CD14-positive monocyte (primary cell): ENCODE measurements around the gene LRRC1. TPM values are rescaled to one million over a fixed set of nuclear protein-coding genes. Genes with fewer than 3 reads are reported as not detected.

Experiments used
- DNase-seq, 3 donors: peaks; one replicate each; pipeline ENCODE4 v3.0.0-alpha.2; 2011 to 2022
- H2AFZ ChIP-seq: 2 replicates; pipeline ENCODE4 v1.6.0; 2012; ENCODE audit warnings: mild to moderate bottlenecking, low read depth, low read length, inconsistent platforms; ENCODE audit not compliant: insufficient read depth, poor library complexity, severe bottlenecking
- H3K27ac ChIP-seq, 2 donors: 1 replicate in 1 of 2; 2 replicates in 1 of 2; pipeline ENCODE4 v1.5.1; 2012 to 2013; ENCODE audit warnings: low read length in 2 of 2, control low read depth in 1 of 2, inconsistent platforms in 1 of 2, low read depth in 1 of 2, mild to moderate bottlenecking in 1 of 2
- H3K27me3 ChIP-seq, 2 donors: one replicate each; pipeline versions ENCODE4 v1.6.0 to v1.6.1; 2011 to 2013; ENCODE audit warnings: low read length in 2 of 2; ENCODE audit not compliant: control insufficient read depth in 2 of 2, insufficient read depth in 2 of 2
- H3K36me3 ChIP-seq, 2 donors: replicated peaks in 1 of 2; 1 replicate in 1 of 2; 2 replicates in 1 of 2; pipeline versions ENCODE4 v1.5.1 to v1.6.1; 2012 to 2013; ENCODE audit warnings: low read length in 2 of 2, control low read depth in 1 of 2, inconsistent platforms in 1 of 2, mild to moderate bottlenecking in 1 of 2; ENCODE audit not compliant: insufficient read depth in 2 of 2, control insufficient read depth in 1 of 2
- H3K4me1 ChIP-seq, 2 donors: 1 replicate in 1 of 2; 2 replicates in 1 of 2; pipeline versions ENCODE4 v1.5.1 to v1.6.1; 2012 to 2013; ENCODE audit warnings: low read length in 2 of 2, control low read depth in 1 of 2, inconsistent platforms in 1 of 2, mild to moderate bottlenecking in 1 of 2, moderate library complexity in 1 of 2; ENCODE audit not compliant: insufficient read depth in 2 of 2, control insufficient read depth in 1 of 2
- H3K4me2 ChIP-seq: replicated peaks from 2 replicates; pipeline ENCODE3; 2012; ENCODE audit warnings: low read length, moderate library complexity, mild to moderate bottlenecking; ENCODE audit not compliant: poor library complexity, severe bottlenecking; ENCODE audit errors: extremely low read depth
- H3K4me3 ChIP-seq, 3 experiments: fragments of 200-600 bp in 1 of 3; sonication (generic) in 1 of 3; replicated peaks in 1 of 3; 1 replicate in 2 of 3; 2 replicates in 1 of 3; pipeline ENCODE4 v1.5.1; 2011 to 2013; ENCODE audit warnings: low read length in 3 of 3, mild to moderate bottlenecking in 3 of 3, control low read depth in 2 of 3, low read depth in 2 of 3, inconsistent platforms in 1 of 3, moderate library complexity in 1 of 3
- H3K79me2 ChIP-seq: 2 replicates; pipeline ENCODE4 v1.6.0; 2012; ENCODE audit warnings: mild to moderate bottlenecking, control low read depth, inconsistent platforms, low read length, moderate library complexity; ENCODE audit not compliant: insufficient read depth
- H3K9ac ChIP-seq: 2 replicates; pipeline ENCODE4 v1.6.0; 2017; ENCODE audit warnings: low read length, mild to moderate bottlenecking; ENCODE audit not compliant: insufficient read depth, poor library complexity, severe bottlenecking
- H3K9me3 ChIP-seq, 2 donors: replicated peaks in 1 of 2; 1 replicate in 1 of 2; 2 replicates in 1 of 2; pipeline versions ENCODE4 v1.5.1 to v1.6.1; 2012 to 2013; ENCODE audit warnings: low read length in 2 of 2, control low read depth in 1 of 2; ENCODE audit not compliant: control insufficient read depth in 1 of 2, insufficient read depth in 1 of 2
- H4K20me1 ChIP-seq: 2 replicates; pipeline ENCODE4 v1.6.0; 2012; ENCODE audit warnings: mild to moderate bottlenecking, low read length, control low read depth, moderate library complexity; ENCODE audit not compliant: insufficient read depth
- H3K27ac Mint-ChIP-seq, 7 donors: one replicate each; pipeline ENCODE4 v1.8.0; 2020; ENCODE audit warnings: mild to moderate bottlenecking in 7 of 7, mixed read lengths in 7 of 7, moderate library complexity in 6 of 7, inconsistent platforms in 2 of 7
- H3K27me3 Mint-ChIP-seq, 3 donors: one replicate each; pipeline ENCODE4 v1.8.0; 2021 to 2022; ENCODE audit warnings: low read depth in 3 of 3, mild to moderate bottlenecking in 3 of 3, mixed read lengths in 3 of 3, moderate library complexity in 3 of 3, inconsistent platforms in 1 of 3
- H3K36me3 Mint-ChIP-seq, 2 donors: one replicate each; pipeline ENCODE4 v1.8.0; 2020; ENCODE audit warnings: mixed read lengths in 2 of 2, inconsistent platforms in 1 of 2, mild to moderate bottlenecking in 1 of 2
- H3K4me1 Mint-ChIP-seq: one replicate; pipeline ENCODE4 v1.8.0; 2020; ENCODE audit warnings: mild to moderate bottlenecking, mixed read lengths
- H3K4me3 Mint-ChIP-seq, 2 donors: one replicate each; pipeline ENCODE4 v1.8.0; 2020; ENCODE audit warnings: mild to moderate bottlenecking in 2 of 2, mixed read lengths in 2 of 2, moderate library complexity in 1 of 2
- H3K9me3 Mint-ChIP-seq, 7 donors: one replicate each; pipeline ENCODE4 v1.8.0; 2020 to 2022; ENCODE audit warnings: mixed read lengths in 7 of 7, mild to moderate bottlenecking in 6 of 7, moderate library complexity in 6 of 7, inconsistent platforms in 2 of 7
- CTCF ChIP-seq: fragments of 200-600 bp; IDR thresholded peaks from one replicate; pipeline ENCODE4 v1.8.0; 2022; ENCODE audit warnings: antibody characterized with exemption, mild to moderate bottlenecking
- WGBS: methylation state at CpG from one replicate; pipeline ENCODE4 v1.1.5; 2013; ENCODE audit warnings: missing lambda C conversion rate; ENCODE audit not compliant: insufficient coverage; 5-methylcytosine and 5-hydroxymethylcytosine counted together
- intact Hi-C, 2 donors: fragments of 100-400 bp; cut with micrococcal nuclease; formaldehyde crosslinking; loops; one replicate each; pipeline versions ENCODE4 v1.15.0 to v1.15.1; 2023
- polyA plus RNA-seq, 3 donors: library from polyadenylated mRNA; depleted of rRNA in 1 of 3; unstranded in 2 of 3; stranded (reverse) in 1 of 3; fragments of 300-500 nt in 2 of 3; fragments of >200 nt in 1 of 3; fragmentation: Illumina TruSeq in 2 of 3; gene quantifications; 1 replicate in 2 of 3; 2 replicates in 1 of 3; pipeline ENCODE4 v1.2.3, GENCODE V29; 2012 to 2021

LRRC1 gene
- polyA plus RNA-seq, 3 donors: 0.18 to 1.6 (median 0.92) TPM

DNA sequence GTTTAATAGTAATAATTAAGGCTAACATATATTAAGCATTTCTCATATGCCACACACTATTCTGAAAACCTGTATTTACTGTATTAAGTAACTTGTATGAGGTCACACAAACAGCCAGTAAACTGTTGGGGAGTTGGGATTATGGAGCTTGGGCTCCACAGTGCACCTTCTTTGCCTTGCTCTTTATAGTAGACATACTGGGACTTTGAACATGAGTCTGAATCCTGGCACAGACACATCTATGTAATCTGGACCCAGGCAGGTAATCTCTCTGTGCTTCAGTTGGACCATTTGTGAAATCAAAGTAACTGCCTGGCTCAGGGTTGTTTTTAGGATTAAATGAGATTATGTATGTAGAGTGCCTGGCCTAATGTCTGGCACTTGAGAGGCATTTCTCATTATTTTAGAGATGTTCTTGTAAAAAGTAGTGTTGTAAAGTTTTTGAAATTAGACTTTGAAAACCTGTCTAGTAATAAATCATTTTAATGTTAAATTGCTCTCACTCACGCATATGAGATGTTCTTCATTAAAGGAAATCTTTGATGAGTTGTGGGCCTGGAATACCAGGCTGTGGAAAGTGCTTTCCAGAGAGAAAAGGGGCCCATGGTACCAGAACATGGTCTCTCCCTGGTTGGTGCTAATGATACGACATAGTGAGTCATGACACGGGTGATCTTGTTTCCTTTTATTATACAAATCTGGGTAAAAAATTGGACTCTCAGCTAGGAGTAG, 34.3 kb downstream of the LRRC1 start:
- Mint-ChIP-seq H3K27ac (no peak overlapping the region), H3K27me3 (peaks cover 0 to under 1% (median 0%) of the 10 kb centered on the region in 3 donors), H3K36me3 (no peaks in the 10 kb centered on the region), H3K9me3 (peaks cover 0 to 2% (median 0%) of the 10 kb centered on the region in 7 donors), H3K4me3 (no peak overlapping the region), H3K4me1 (peaks cover 4% of the 10 kb centered on the region)
- Histone ChIP-seq H3K27me3 (no peaks in the 10 kb centered on the region), H2AFZ (no peak overlapping the region), H3K27ac (no peak overlapping the region), H4K20me1 (no peaks in the 10 kb centered on the region), H3K4me3 (no peak overlapping the region), H3K9ac (no peak overlapping the region), H3K9me3 (no peaks in the 10 kb centered on the region), H3K4me1 (no peaks in the 10 kb centered on the region), H3K36me3 (no peaks in the 10 kb centered on the region), H3K4me2 (no peak overlapping the region), H3K79me2 (no peaks in the 10 kb centered on the region)
- WGBS: no CpG with 5 or more reads among the region's 3 CpGs
- DNase-seq: no peak
- no peak for TF ChIP-seq CTCF
- intact Hi-C loops: no loop called here

- Histone ChIP-seq H3K9me3 (no peaks in the 10 kb centered on the region), H4K20me1 (no peaks in the 10 kb centered on the region), H3K79me2 (no peaks in the 10 kb centered on the region), H3K27ac (no peak overlapping the region), H3K27me3 (no peaks in the 10 kb centered on the region), H3K4me1 (no peaks in the 10 kb centered on the region), H3K4me2 (no peak overlapping the region), H3K9ac (no peak overlapping the region), H2AFZ (no peak overlapping the region), H3K36me3 (no peaks in the 10 kb centered on the region), H3K4me3 (no peak overlapping the region)
- no peaks in the 10 kb centered on the region for H3K9me3 Mint-ChIP-seq
- DNase-seq: no peak
- peaks cover 4% of the 10 kb centered on the region for H3K4me1 Mint-ChIP-seq
- WGBS: 93% methylated on average over 3 of the region's 5 CpGs
- no peak overlapping the region for H3K4me3 Mint-ChIP-seq
- no peaks in the 10 kb centered on the region for H3K27me3 Mint-ChIP-seq
- TF ChIP-seq CTCF: no peak
- intact Hi-C loops: no loop called here
- no peaks in the 10 kb centered on the region for H3K36me3 Mint-ChIP-seq
- no peak overlapping the region for H3K27ac Mint-ChIP-seq
Measured at GRCh38 chr6:53829698-53830221, 35.0 kb downstream of the LRRC1 start.
